Measurements from ENCODE around the gene MAT2A. TPM values are rescaled to one million over a fixed set of nuclear protein-coding genes. Genes with fewer than 3 reads are reported as not detected.
A peak's percentile ranks its signal among the peaks of the same experiment; 100 is the strongest.

Gene MAT2A
- total RNA-seq, 6 donors from 2014 or later: 108 to 219 (median 168) TPM

GRCh38 chr2:85583667-85584353 lies 44.8 kb downstream of the MAT2A start:
- Histone ChIP-seq H3K9me3 (no peaks in the 10 kb centered on the region), H3K27ac (peak overlapping the region; percentile 89 to 97 (median 96)), H3K4me3 (peak overlapping the region; percentile 49 to 69 (median 61)), H3K36me3 (peaks cover 0 to 20% (median 10%) of the 10 kb centered on the region in 4 donors), H3K4me1 (peaks cover 78 to 93% (median 91%) of the 10 kb centered on the region in 4 donors), H3K27me3 (no peaks in the 10 kb centered on the region)
- DNase-seq (no peak), ATAC-seq (ENCODE audit: low FRiP score in 2 of 2) (no peak)
- no peak for TF ChIP-seq CTCF (IDR thresholded peaks at IDR 0.05)
- no peak for TF ChIP-seq POLR2AphosphoS5 (IDR thresholded peaks at IDR 0.05)
- no peak for TF ChIP-seq POLR2A (IDR thresholded peaks at IDR 0.05)
- TF ChIP-seq EP300 (IDR thresholded peaks at IDR 0.05): no peak
- 29 to 49% methylated on average over 6 to 16 of the region's 16 CpGs for WGBS, 2 donors

GRCh38 chr2:85584354-85584856 lies 45.4 kb downstream of the MAT2A start, which contains the start of gene VAMP5:
Gene VAMP5, plus strand, starts transcription at chr2:85584431. Its CDS starts 60 bp downstream, at chr2:85584491.
- H3K4me3 ChIP-seq: peak within 1 kb of the TSS; percentile 49 to 69 (median 61)
- DNase-seq: peak in 1 of 2 donors; percentile 90
- H3K27me3 ChIP-seq: no peaks in the 10 kb centered on the region
- TF ChIP-seq POLR2AphosphoS5 (IDR thresholded peaks at IDR 0.05): peak; percentile 43 to 66
- TF ChIP-seq CTCF (IDR thresholded peaks at IDR 0.05): no peak
- TF ChIP-seq POLR2A (IDR thresholded peaks at IDR 0.05): peak in 1 of 4 donors; percentile 63
- peak within 1 kb of the TSS; percentile 89 to 97 (median 96) for H3K27ac ChIP-seq
- peak; percentile 7 to 83 for ATAC-seq (ENCODE audit: low FRiP score in 2 of 2)
- WGBS, 2 donors: 8 to 19% methylated on average over 2 to 29 of the region's 52 CpGs
- H3K36me3 ChIP-seq: peaks cover 0 to 20% (median 10%) of the 10 kb centered on the region in 4 donors
- H3K9me3 ChIP-seq: no peaks in the 10 kb centered on the region
- peaks cover 78 to 93% (median 91%) of the 10 kb centered on the region in 4 donors for H3K4me1 ChIP-seq

- peak overlapping the region; percentile 49 to 69 (median 61) for H3K4me3 ChIP-seq
- peak overlapping the region; percentile 89 to 97 (median 96) for H3K27ac ChIP-seq
- no peaks in the 10 kb centered on the region for H3K27me3 ChIP-seq
- DNase-seq: peak in 1 of 2 donors; percentile 60
- 24 to 36% methylated on average over 8 to 9 of the region's 9 CpGs for WGBS, 2 donors
- H3K36me3 ChIP-seq: peaks cover 0 to 20% (median 9%) of the 10 kb centered on the region in 4 donors
- ATAC-seq (ENCODE audit: low FRiP score in 2 of 2): peak; percentile 61 to 76
- TF ChIP-seq POLR2A (IDR thresholded peaks at IDR 0.05) (no peak), EP300 (IDR thresholded peaks at IDR 0.05) (peak in 2 of 4 donors; percentile 48 to 64), CTCF (IDR thresholded peaks at IDR 0.05) (no peak), POLR2AphosphoS5 (IDR thresholded peaks at IDR 0.05) (peak; percentile 88 to 92)
- H3K9me3 ChIP-seq: no peaks in the 10 kb centered on the region
- H3K4me1 ChIP-seq: peaks cover 78 to 93% (median 91%) of the 10 kb centered on the region in 4 donors
Measured at GRCh38 chr2:85584857-85585780, 46.2 kb downstream of the MAT2A start.

- peak overlapping the region in 3 of 4 donors; percentile 59 to 69 (median 63) for H3K4me3 ChIP-seq
- H3K27me3 ChIP-seq: no peaks in the 10 kb centered on the region
- no peaks in the 10 kb centered on the region for H3K9me3 ChIP-seq
- peak overlapping the region; percentile 89 to 97 (median 96) for H3K27ac ChIP-seq
- H3K4me1 ChIP-seq: peaks cover 81 to 93% (median 91%) of the 10 kb centered on the region in 4 donors
- ATAC-seq (ENCODE audit: low FRiP score in 2 of 2) (peak in 1 of 2 donors; percentile 15), DNase-seq (no peak)
- peak in 1 of 2 donors; percentile 94 for TF ChIP-seq POLR2AphosphoS5 (IDR thresholded peaks at IDR 0.05)
- no peak for TF ChIP-seq CTCF (IDR thresholded peaks at IDR 0.05)
- no peak for TF ChIP-seq POLR2A (IDR thresholded peaks at IDR 0.05)
- peak in 3 of 4 donors; percentile 79 to 90 (median 89) for TF ChIP-seq EP300 (IDR thresholded peaks at IDR 0.05)
- peaks cover 0 to 20% (median 9%) of the 10 kb centered on the region in 4 donors for H3K36me3 ChIP-seq
- 34 to 36% methylated on average over 1 of the region's 1 CpG for WGBS, 2 donors
Measured at GRCh38 chr2:85585781-85586105, 46.8 kb downstream of the MAT2A start.

All from upper lobe of left lung (tissue), 6 donors.